Testis (tissue), 3 donors: ENCODE measurements around the gene CDH4. TPM values are rescaled to one million over a fixed set of nuclear protein-coding genes. Genes with fewer than 3 reads are reported as not detected.

Experiments used
- DNase-seq: peaks from one replicate; pipeline ENCODE4 v3.0.0-alpha.2; 2019
- H3K27ac ChIP-seq, 2 donors: fragments of 200-600 bp; sonication (generic); one replicate each; pipeline ENCODE4 v1.5.1; 2019
- H3K27me3 ChIP-seq: fragments of 200-600 bp; sonication (generic); one replicate; pipeline ENCODE4 v1.5.1; 2019
- H3K36me3 ChIP-seq: fragments of 200-600 bp; sonication (generic); one replicate; pipeline ENCODE4 v1.5.1; 2017; ENCODE audit warnings: low read depth; ENCODE audit errors: missing control alignments
- H3K4me1 ChIP-seq: fragments of 200-600 bp; sonication (generic); one replicate; pipeline ENCODE4 v1.5.1; 2019
- H3K4me3 ChIP-seq, 2 donors: fragments of 200-600 bp; sonication (generic); one replicate each; pipeline ENCODE4 v1.5.1; 2017 to 2019
- H3K9me3 ChIP-seq: fragments of 200-600 bp; sonication (generic); one replicate; pipeline ENCODE4 v1.5.1; 2017
- POLR2A ChIP-seq: fragments of 450-650 bp; IDR thresholded peaks from one replicate; pipeline ENCODE4 v1.6.1; 2017; ENCODE audit warnings: antibody characterized with exemption, mild to moderate bottlenecking, moderate library complexity
- WGBS, 2 donors: methylation state at CpG; one replicate each; pipeline ENCODE4 v1.1.5; 2018; 5-methylcytosine and 5-hydroxymethylcytosine counted together
- intact Hi-C: fragments of 100-400 bp; cut with DNase I; formaldehyde crosslinking; loops from one replicate; pipeline ENCODE4 v1.15.1; 2023; ENCODE audit warnings: low total_unique reads
- polyA plus RNA-seq: library from polyadenylated mRNA; stranded (reverse); fragments of 350-450 nt; fragmentation: Illumina TruSeq; extraction: RNeasy Lipid Tissue Mini Kit (QIAGEN cat#74804); gene quantifications from one replicate; pipeline ENCODE4 v1.2.3, GENCODE V29; 2014; ENCODE audit warnings: low read depth, low replicate concordance; ENCODE audit not compliant: insufficient read depth
- total RNA-seq, 2 donors: library from RNA; depleted of rRNA; stranded (reverse); fragments of >200 nt; gene quantifications; one replicate each; pipeline ENCODE4 v1.2.3, GENCODE V29; 2016
- TF ChIP-seq, protein P1 (sequence below), 3 experiments: fragments of 450-650 bp in 2 of 3; fragments of 200-600 bp in 1 of 3; sonication (generic) in 1 of 3; IDR thresholded peaks; one replicate each; pipeline ENCODE4 v1.5.1; 2016 to 2019; ENCODE audit warnings: antibody characterized with exemption in 3 of 3, mild to moderate bottlenecking in 2 of 3, moderate library complexity in 1 of 3

The CDH4 gene
- total and polyA plus RNA-seq, 3 donors from 2014 or later, result 1.4 to 3.3 (median 1.9) TPM

GRCh38 chr20:61526907-61527306 is 274.8 kb downstream of the CDH4 start:
- H3K27me3 ChIP-seq, result no peaks in the 10 kb centered on the region
- no peaks in the 10 kb centered on the region for H3K36me3 ChIP-seq
- TF ChIP-seq, protein P1, sequence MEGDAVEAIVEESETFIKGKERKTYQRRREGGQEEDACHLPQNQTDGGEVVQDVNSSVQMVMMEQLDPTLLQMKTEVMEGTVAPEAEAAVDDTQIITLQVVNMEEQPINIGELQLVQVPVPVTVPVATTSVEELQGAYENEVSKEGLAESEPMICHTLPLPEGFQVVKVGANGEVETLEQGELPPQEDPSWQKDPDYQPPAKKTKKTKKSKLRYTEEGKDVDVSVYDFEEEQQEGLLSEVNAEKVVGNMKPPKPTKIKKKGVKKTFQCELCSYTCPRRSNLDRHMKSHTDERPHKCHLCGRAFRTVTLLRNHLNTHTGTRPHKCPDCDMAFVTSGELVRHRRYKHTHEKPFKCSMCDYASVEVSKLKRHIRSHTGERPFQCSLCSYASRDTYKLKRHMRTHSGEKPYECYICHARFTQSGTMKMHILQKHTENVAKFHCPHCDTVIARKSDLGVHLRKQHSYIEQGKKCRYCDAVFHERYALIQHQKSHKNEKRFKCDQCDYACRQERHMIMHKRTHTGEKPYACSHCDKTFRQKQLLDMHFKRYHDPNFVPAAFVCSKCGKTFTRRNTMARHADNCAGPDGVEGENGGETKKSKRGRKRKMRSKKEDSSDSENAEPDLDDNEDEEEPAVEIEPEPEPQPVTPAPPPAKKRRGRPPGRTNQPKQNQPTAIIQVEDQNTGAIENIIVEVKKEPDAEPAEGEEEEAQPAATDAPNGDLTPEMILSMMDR (IDR thresholded peaks at IDR 0.05), result no peak
- no peak for TF ChIP-seq POLR2A
- H3K4me3 ChIP-seq, result no peak overlapping the region
- DNase-seq, result no peak
- intact Hi-C loops, result no loop called here
- no peaks in the 10 kb centered on the region for H3K9me3 ChIP-seq
- WGBS, 2 donors, result 89 to 90% methylated on average over 13 of the region's 13 CpGs
- no peak overlapping the region for H3K27ac ChIP-seq
- H3K4me1 ChIP-seq, result no peaks in the 10 kb centered on the region

DNA sequence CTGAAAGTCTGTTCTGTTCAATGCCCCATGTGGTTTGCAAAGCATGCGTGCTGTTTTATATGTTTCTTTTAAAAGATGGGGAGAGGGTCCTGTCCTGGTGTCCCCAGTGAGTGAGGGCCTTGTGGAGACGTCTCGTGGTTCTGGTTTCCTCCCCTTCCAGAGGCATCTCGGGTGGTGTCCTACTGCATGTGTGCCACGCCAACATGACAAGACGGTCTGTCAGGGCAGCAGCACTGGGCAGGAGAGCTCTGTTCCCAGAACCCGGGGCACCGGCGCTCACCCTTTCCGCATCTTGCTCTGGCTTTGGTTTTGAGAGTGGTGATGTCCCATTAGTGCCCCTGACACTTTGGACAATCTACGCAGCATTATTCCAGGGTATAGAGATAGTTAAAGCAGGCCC is 275.6 kb downstream of the CDH4 start:
- 89 to 96% methylated on average over 11 of the region's 11 CpGs for WGBS, 2 donors
- no peak overlapping the region for H3K4me3 ChIP-seq
- H3K27me3 ChIP-seq, result no peaks in the 10 kb centered on the region
- no peaks in the 10 kb centered on the region for H3K36me3 ChIP-seq
- no peak for DNase-seq
- no peak overlapping the region for H3K27ac ChIP-seq
- H3K9me3 ChIP-seq, result no peaks in the 10 kb centered on the region
- TF ChIP-seq, protein P1 (IDR thresholded peaks at IDR 0.05), result no peak
- TF ChIP-seq POLR2A, result no peak
- H3K4me1 ChIP-seq, result no peaks in the 10 kb centered on the region
- intact Hi-C loops, result no loop called here

- DNase-seq, result no peak
- intact Hi-C loops, result no loop called here
- TF ChIP-seq, protein P1 (IDR thresholded peaks at IDR 0.05), result no peak
- no peak for TF ChIP-seq POLR2A
- Histone ChIP-seq H3K4me1 (no peaks in the 10 kb centered on the region), H3K4me3 (no peak overlapping the region), H3K36me3 (no peaks in the 10 kb centered on the region), H3K9me3 (no peaks in the 10 kb centered on the region), H3K27ac (no peak overlapping the region), H3K27me3 (no peaks in the 10 kb centered on the region)
- WGBS, 2 donors, result 78 to 87% methylated on average over 9 of the region's 9 CpGs
These were observed 276.5 kb downstream of the CDH4 start for GRCh38 chr20:61528591-61528990.

DNA sequence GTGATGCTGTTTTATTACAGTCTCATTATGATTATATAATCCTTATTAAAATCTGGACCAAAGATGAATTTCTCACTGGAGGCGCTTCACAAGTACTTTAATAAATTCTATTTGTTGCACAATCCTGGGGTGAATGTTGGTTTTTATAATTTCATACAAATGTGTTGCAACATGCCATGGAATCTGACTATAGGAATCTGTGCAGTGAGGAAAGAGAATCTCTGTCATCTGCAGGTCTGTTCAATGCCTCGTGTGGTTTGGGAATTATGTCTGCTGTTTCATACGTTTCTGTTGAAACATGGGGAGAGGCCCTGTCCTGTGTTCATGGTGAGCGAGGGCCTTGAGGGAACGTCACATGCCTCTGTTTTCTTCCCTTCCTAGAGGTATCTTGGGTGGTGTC is 277.3 kb downstream of the CDH4 start:
- no peak for DNase-seq
- Histone ChIP-seq H3K9me3 (no peaks in the 10 kb centered on the region), H3K27me3 (no peaks in the 10 kb centered on the region), H3K4me3 (no peak overlapping the region), H3K27ac (no peak overlapping the region), H3K4me1 (no peaks in the 10 kb centered on the region), H3K36me3 (no peaks in the 10 kb centered on the region)
- WGBS, 2 donors, result 72 to 85% methylated on average over 5 of the region's 5 CpGs
- intact Hi-C loops, result no loop called here
- TF ChIP-seq, protein P1 (IDR thresholded peaks at IDR 0.05), result no peak
- TF ChIP-seq POLR2A, result no peak

DNA sequence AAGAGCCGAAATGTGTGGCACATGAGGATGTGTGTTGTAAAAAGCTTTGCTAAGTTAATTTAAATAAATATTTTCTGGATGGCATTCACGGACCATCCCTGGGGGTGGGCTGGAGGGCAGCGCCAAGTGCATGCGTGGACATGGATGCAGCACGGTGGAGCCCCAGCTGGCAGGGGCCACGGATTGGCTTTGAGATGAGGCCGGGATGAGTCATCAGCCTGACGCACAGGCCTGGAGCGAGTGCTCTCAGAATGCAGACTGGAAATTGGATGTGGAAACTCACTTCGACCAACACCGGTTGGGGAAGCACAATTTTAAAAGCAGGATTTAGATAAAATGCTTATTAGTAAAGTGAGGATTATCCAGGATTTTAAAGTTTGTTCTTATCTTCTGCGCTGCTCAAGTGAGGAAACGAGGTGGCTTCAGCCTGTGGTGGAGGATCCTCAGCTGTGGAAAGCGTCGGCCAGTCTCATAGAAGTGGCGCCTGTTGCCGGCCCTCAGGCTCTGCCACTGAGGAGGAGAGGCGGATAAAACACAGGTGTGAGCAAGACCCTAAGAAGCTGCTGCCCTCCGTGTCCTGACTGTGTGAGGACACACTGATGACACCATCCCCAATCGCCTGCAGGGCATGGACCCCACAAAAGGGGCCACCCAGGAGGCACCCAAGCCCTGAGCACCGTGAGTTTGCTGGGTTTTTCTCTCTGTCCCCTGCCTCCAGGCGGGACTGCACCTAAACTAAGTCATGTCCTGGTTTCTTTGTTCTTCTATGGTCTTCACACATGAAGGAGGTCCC is 279.7 kb downstream of the CDH4 start:
- Histone ChIP-seq H3K27me3 (no peaks in the 10 kb centered on the region), H3K9me3 (no peaks in the 10 kb centered on the region), H3K36me3 (no peaks in the 10 kb centered on the region), H3K27ac (no peak overlapping the region), H3K4me3 (no peak overlapping the region), H3K4me1 (no peaks in the 10 kb centered on the region)
- intact Hi-C loops, result no loop called here
- WGBS, 2 donors, result 84 to 86% methylated on average over 20 to 22 of the region's 22 CpGs
- TF ChIP-seq POLR2A, result no peak
- TF ChIP-seq, protein P1 (IDR thresholded peaks at IDR 0.05), result no peak
- DNase-seq, result no peak
